ENCODE measurements around the gene MAP1LC3B. TPM values are rescaled to one million over a fixed set of nuclear protein-coding genes. Genes with fewer than 3 reads are reported as not detected.

MAP1LC3B gene
- 10 to 100 TPM; 50.5 to 55.4 TPM for total RNA-seq

GRCh38 chr16:87391950-87392820, at the start of gene MAP1LC3B:
Gene MAP1LC3B (plus strand): TSS chr16:87392336. CDS start chr16:87392428, 92 bp downstream.
- ChIA-PET CTCF (interaction anchor here (2.7 kb wide), 1 partner anchor 8 kb away, joined by 21 read pairs; the partner anchor contains the start of gene FBXO31), POLR2A (no interaction called here)
- Mint-ChIP-seq H3K4me3 (peak within 1 kb of the TSS; percentile 91), H3K9me3 (no peaks in the 10 kb centered on the region), H3K27me3 (no peaks in the 10 kb centered on the region), H3K4me1 (peaks cover 59% of the 10 kb centered on the region), H3K27ac (peak within 1 kb of the TSS; percentile 97), H3K36me3 (ENCODE audit: low read depth) (peaks cover 16% of the 10 kb centered on the region)
- peak; percentile 96 for DNase-seq

DNA sequence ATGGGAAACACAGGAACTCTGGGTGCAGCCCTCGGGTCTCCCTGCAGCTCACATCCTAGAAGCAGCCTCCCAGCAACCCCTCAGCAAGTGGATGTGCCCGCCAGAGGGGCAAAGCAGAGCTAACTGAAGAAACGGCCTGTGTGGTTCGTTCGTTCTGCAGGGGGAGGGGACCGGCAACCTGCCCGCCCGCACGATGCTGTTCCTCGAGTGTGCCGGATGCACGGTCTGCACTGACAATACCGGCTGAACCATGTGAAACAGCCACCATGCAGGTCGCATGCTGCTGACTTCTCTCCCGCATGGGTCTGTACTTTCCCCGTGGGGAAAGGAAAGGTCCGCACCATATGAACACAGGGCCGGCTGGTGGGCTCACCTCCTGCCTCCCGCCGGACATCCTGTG, 49.6 kb upstream of the MAP1LC3B start:
- ChIA-PET CTCF (no interaction called here), POLR2A (no interaction called here)
- Mint-ChIP-seq H3K27me3 (no peaks in the 10 kb centered on the region), H3K36me3 (ENCODE audit: low read depth) (peaks cover 34% of the 10 kb centered on the region), H3K4me1 (peaks cover 23% of the 10 kb centered on the region), H3K27ac (no peak overlapping the region), H3K9me3 (no peaks in the 10 kb centered on the region), H3K4me3 (no peak overlapping the region)
- no peak for DNase-seq

DNA sequence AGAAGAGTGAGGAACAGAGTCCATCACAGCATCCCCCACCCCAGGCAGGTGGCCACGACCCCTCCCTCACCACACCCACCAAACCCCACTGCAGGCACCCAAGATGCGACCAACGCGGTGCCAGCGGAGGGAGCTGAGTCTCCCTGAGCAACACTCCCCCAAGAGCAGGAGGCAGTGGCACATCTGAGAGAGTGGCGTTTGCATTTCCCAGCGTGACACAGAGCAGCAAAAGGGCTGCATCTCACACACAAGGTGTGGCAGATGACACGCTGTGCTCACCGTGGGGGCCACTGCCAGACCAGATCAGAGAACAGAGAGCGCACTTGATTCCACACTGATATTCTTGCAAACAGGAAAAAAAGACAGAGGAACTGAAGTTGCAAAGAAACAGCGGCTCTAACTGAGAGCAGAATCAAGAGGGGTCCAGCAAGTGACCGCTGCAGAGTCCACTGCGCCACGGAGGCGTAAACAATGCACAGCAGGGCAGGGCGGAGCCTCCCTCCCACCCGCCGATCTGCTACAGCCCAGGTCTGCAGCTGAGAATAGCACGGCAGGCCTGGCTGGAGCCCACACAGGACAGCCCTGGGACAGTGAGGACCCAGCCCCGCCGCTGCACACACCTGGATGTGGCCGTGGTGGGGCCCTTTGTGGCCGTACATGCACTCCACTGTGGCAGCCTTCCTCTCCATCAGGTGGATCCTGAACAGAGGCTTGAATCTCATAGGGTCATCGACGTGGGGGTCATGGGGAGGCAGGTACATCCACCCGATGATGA, 49.0 kb upstream of the MAP1LC3B start:
- no peak overlapping the region for H3K4me3 Mint-ChIP-seq
- ChIA-PET POLR2A (no interaction called here), CTCF (no interaction called here)
- peak overlapping the region; percentile 73 for H3K27ac Mint-ChIP-seq
- peaks cover 35% of the 10 kb centered on the region for H3K36me3 Mint-ChIP-seq (ENCODE audit: low read depth)
- H3K27me3 Mint-ChIP-seq = no peaks in the 10 kb centered on the region
- H3K4me1 Mint-ChIP-seq = peaks cover 19% of the 10 kb centered on the region
- DNase-seq = no peak
- no peaks in the 10 kb centered on the region for H3K9me3 Mint-ChIP-seq

DNA sequence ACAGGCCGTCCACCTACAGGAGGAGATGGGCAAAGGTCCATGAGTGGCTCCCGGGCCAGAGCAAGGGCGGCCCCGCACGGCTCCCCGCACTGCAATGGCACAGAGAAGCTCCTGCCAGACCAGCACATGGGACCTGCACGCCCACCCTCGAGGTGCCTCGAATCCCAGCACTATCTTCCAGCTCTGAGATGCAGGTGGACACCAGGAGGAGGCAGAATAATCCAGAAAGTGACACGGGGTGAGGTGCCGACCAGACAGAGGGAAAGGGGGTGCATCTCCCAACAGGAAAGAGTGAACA, 48.4 kb upstream of the MAP1LC3B start:
- no peaks in the 10 kb centered on the region for H3K9me3 Mint-ChIP-seq
- H3K4me3 Mint-ChIP-seq = no peak overlapping the region
- ChIA-PET CTCF (no interaction called here), POLR2A (no interaction called here)
- peaks cover 18% of the 10 kb centered on the region for H3K4me1 Mint-ChIP-seq
- no peaks in the 10 kb centered on the region for H3K27me3 Mint-ChIP-seq
- H3K27ac Mint-ChIP-seq = peak overlapping the region; percentile 73
- H3K36me3 Mint-ChIP-seq (ENCODE audit: low read depth) = peaks cover 37% of the 10 kb centered on the region
- no peak for DNase-seq

DNA sequence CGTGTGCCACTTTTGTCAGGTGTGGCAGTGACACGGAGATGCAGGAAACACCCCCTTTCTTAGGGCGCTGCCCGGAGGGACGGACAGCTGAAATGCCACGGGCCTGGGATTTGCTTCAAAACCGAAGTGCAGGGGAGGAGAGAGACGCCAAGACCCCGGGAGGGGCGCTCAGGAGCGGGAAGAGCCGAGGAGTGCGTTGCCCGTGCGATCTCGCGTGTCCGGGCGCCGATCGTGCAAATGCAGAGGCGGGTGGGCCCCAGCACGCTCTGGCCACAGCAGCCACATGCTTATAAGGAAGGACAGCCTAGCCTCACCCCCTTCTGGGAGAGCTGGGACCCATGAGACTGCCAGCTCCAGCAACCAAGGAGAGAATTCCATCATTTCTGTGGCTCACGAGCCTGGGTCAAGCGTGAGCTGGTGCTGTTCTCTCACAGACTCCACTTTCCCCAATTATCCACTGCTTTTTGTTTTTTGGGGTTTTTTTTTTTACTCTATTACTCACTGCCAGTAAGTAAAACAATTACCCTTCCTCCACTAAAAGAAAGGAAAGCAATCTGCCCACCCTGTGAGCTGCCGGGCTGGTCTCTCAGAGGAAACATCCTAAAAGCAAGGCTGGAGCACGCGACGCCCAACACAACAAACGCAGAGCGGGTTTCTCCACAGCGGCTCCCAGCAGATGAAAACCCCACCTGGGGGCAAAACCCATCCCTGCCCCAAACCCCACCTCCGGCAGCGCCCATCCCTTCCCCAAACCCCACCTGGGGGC, 47.8 kb upstream of the MAP1LC3B start:
- H3K27ac Mint-ChIP-seq = peak overlapping the region; percentile 54
- no peaks in the 10 kb centered on the region for H3K27me3 Mint-ChIP-seq
- ChIA-PET CTCF (no interaction called here), POLR2A (no interaction called here)
- H3K36me3 Mint-ChIP-seq (ENCODE audit: low read depth) = peaks cover 34% of the 10 kb centered on the region
- H3K4me1 Mint-ChIP-seq = peaks cover 14% of the 10 kb centered on the region
- no peaks in the 10 kb centered on the region for H3K9me3 Mint-ChIP-seq
- DNase-seq = no peak
- peak overlapping the region; percentile 27 for H3K4me3 Mint-ChIP-seq

DNA sequence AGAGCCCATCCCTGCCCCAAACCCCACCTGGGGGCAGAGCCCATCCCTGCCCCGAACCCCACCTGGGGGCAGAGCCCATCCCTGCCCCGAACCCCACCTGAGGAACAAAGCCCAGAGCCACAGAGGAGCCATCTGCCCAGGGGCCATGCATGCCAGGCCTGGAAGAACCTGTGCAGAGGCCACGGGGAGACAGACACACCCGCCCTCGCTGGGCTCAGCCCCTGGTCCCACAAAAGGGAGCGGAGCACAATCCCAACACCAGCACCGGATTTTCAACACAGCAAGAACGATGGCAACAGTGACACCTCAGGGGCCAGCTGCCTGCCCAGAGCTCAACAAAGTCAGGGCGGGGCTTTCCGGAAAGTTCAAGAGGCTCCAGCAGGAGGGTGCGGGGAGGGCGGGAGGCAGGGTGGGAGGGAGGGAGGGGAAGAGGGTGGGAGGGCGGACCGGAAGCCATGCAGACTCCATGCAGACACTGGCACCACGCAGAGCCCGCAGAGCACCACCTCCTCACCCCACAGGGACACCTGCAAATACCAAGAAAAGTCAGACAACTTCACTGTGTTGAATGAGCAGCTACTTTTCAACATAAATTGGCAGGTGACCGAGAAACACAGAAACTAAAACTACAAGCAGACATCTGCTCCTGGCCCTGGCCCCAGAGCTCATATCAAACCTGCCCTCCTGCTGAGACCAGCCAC, 47.1 kb upstream of the MAP1LC3B start:
- ChIA-PET POLR2A (interaction anchor here (0.6 kb wide), 1 partner anchor 421 kb away, joined by 3 read pairs; the partner anchor contains the start of gene KLHDC4), CTCF (interaction anchor here (1.0 kb wide), 1 partner anchor 12 kb away, joined by 4 read pairs; no protein-coding TSS in a partner anchor)
- Mint-ChIP-seq H3K4me1 (peaks cover 16% of the 10 kb centered on the region), H3K36me3 (ENCODE audit: low read depth) (peaks cover 37% of the 10 kb centered on the region), H3K9me3 (no peaks in the 10 kb centered on the region), H3K27me3 (no peaks in the 10 kb centered on the region), H3K4me3 (peak overlapping the region; percentile 64), H3K27ac (peak overlapping the region; percentile 95)
- DNase-seq = peak; percentile 70

- DNase-seq = no peak
- H3K27me3 Mint-ChIP-seq = no peaks in the 10 kb centered on the region
- peak overlapping the region; percentile 64 for H3K4me3 Mint-ChIP-seq
- H3K9me3 Mint-ChIP-seq = no peaks in the 10 kb centered on the region
- H3K36me3 Mint-ChIP-seq (ENCODE audit: low read depth) = peaks cover 35% of the 10 kb centered on the region
- POLR2A ChIA-PET = no interaction called here
- CTCF ChIA-PET = interaction anchor here (1.0 kb wide), 1 partner anchor 13 kb away, joined by 4 read pairs; no protein-coding TSS in a partner anchor
- peak overlapping the region; percentile 95 for H3K27ac Mint-ChIP-seq
- H3K4me1 Mint-ChIP-seq = peaks cover 14% of the 10 kb centered on the region
Observed at GRCh38 chr16:87345726-87346424, 46.3 kb upstream of the MAP1LC3B start.

DNA sequence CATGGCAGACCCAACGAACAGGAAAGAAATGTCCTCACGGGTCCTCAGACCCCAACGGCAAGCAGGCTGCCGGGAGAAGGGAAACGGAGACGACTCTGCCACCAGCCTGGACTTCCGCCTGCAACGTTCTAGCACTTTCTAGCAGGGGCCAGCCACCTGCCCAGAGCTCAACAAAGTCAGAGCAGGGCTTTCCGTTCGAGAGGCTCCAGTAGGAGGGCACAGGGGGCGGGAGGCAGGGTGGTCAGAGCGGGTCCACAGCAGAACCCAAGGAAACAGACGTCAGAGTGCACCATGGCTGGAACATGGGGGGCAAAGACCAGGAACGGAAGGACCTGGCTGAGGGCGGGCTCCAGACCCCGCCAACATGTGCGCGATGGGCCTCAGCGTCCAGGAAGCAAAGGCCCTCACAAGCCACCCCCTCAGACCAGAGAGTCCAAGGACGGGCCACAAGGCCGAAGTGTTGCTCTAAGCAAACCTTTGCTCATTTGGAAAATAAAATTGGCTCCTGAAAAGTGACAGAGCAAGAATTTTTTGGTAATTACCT, 45.5 kb upstream of the MAP1LC3B start:
- DNase-seq = no peak
- ChIA-PET CTCF (no interaction called here), POLR2A (no interaction called here)
- peaks cover 33% of the 10 kb centered on the region for H3K36me3 Mint-ChIP-seq (ENCODE audit: low read depth)
- no peaks in the 10 kb centered on the region for H3K9me3 Mint-ChIP-seq
- peaks cover 12% of the 10 kb centered on the region for H3K4me1 Mint-ChIP-seq
- H3K27ac Mint-ChIP-seq = no peak overlapping the region
- no peak overlapping the region for H3K4me3 Mint-ChIP-seq
- no peaks in the 10 kb centered on the region for H3K27me3 Mint-ChIP-seq

GRCh38 chr16:87347932-87348615, 44.1 kb upstream of the MAP1LC3B start:
- DNase-seq = no peak
- Mint-ChIP-seq H3K4me1 (peaks cover 12% of the 10 kb centered on the region), H3K36me3 (ENCODE audit: low read depth) (peaks cover 21% of the 10 kb centered on the region), H3K27ac (peak overlapping the region; percentile 68), H3K4me3 (no peak overlapping the region), H3K27me3 (no peaks in the 10 kb centered on the region), H3K9me3 (no peaks in the 10 kb centered on the region)
- ChIA-PET POLR2A (no interaction called here), CTCF (interaction anchor here (0.9 to 1.2 kb wide), 2 partner anchors 16 to 36 kb away, joined by 4 to 5 read pairs; partner anchors contain the start of gene FBXO31)

DNA sequence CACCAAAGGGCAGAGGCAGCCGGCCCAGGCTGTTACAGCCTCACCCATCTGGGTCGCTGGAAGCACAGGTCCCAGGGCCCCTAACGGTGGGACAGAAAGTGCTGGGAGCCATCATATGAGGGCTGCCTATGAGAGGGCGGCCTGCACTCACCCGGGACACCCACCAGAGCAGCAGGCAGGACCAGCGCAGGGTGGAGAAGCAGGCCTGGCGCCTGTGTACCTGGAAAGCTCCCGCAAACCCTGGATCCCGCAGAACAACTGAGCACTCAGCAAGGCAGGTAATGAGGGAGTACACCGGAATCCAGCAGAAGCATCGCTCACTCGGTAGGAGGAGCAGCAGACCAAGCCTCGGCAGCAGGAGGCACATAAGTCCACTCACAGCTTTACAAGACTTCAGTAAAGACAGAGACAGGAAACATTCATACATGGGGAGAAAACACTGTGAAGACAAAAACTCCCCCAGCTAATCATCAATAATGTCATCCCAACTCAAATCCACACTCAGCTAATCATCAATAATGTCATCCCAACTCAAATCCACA, 43.4 kb upstream of the MAP1LC3B start:
- Mint-ChIP-seq H3K36me3 (ENCODE audit: low read depth) (peaks cover 21% of the 10 kb centered on the region), H3K27ac (no peak overlapping the region), H3K4me1 (peaks cover 12% of the 10 kb centered on the region), H3K27me3 (no peaks in the 10 kb centered on the region), H3K9me3 (no peaks in the 10 kb centered on the region), H3K4me3 (no peak overlapping the region)
- ChIA-PET CTCF (interaction anchor here (0.9 to 1.2 kb wide), 2 partner anchors 17 to 35 kb away, joined by 4 to 5 read pairs; partner anchors contain the start of gene FBXO31), POLR2A (no interaction called here)
- no peak for DNase-seq

DNA sequence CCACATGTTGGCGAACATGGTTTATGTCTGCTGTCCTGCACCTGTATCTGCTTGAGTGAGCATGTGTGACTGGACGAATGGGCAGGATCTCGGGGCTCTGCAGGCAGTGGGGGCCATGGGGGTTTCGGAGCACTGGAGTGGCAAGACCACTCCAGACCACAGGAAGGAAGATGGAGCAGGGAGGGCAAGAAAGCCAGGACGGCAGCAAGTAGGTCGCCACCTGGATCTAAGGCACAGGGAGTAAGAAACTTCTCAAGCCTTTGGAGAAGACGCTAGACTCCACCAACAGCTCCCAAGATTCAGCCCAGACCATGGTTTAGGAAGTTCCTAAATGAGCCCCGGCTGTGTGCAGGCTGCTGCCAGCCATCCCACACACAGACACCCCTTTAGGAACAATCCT, 42.1 kb upstream of the MAP1LC3B start:
- Mint-ChIP-seq H3K27me3 (no peaks in the 10 kb centered on the region), H3K36me3 (ENCODE audit: low read depth) (peaks cover 21% of the 10 kb centered on the region), H3K9me3 (no peaks in the 10 kb centered on the region), H3K27ac (no peak overlapping the region), H3K4me3 (no peak overlapping the region), H3K4me1 (peaks cover 12% of the 10 kb centered on the region)
- POLR2A ChIA-PET = no interaction called here
- CTCF ChIA-PET = interaction anchor here (0.6 kb wide), 1 partner anchor 18 kb away, joined by 4 read pairs; no protein-coding TSS in a partner anchor
- no peak for DNase-seq
